Fibroblast of villous mesenchyme (primary cell): ENCODE results near the gene OSGEP. TPM values are rescaled to one million over a fixed set of nuclear protein-coding genes. Genes with fewer than 3 reads are reported as not detected.
A peak's percentile ranks its signal among the peaks of the same experiment; 100 is the strongest.

ENCODE experiments used
- DNase-seq: peaks from one replicate; pipeline ENCODE4 v3.0.0-alpha.2; 2010; ENCODE audit warnings: low read depth
- H3K4me3 ChIP-seq: 2 replicates; pipeline ENCODE4 v1.5.1; 2011; ENCODE audit warnings: low read depth, mild to moderate bottlenecking, low read length
- total RNA-seq: library from RNA; depleted of rRNA; stranded (reverse); fragments of >200 nt; gene quantifications from 2 replicates; pipeline ENCODE4 v1.2.3, GENCODE V29; 2012
- TF ChIP-seq, protein P1 (sequence below): IDR thresholded peaks from 2 replicates; pipeline ENCODE4 v1.5.1; 2012; ENCODE audit warnings: low read depth, mild to moderate bottlenecking, low read length; ENCODE audit not compliant: insufficient read depth

The OSGEP gene
- total RNA-seq, 1 donor = 36.3 TPM

GRCh38 chr14:20494935-20495766, 40.5 kb upstream of the OSGEP start:
- no peak overlapping the region for H3K4me3 ChIP-seq
- TF ChIP-seq, protein P1, sequence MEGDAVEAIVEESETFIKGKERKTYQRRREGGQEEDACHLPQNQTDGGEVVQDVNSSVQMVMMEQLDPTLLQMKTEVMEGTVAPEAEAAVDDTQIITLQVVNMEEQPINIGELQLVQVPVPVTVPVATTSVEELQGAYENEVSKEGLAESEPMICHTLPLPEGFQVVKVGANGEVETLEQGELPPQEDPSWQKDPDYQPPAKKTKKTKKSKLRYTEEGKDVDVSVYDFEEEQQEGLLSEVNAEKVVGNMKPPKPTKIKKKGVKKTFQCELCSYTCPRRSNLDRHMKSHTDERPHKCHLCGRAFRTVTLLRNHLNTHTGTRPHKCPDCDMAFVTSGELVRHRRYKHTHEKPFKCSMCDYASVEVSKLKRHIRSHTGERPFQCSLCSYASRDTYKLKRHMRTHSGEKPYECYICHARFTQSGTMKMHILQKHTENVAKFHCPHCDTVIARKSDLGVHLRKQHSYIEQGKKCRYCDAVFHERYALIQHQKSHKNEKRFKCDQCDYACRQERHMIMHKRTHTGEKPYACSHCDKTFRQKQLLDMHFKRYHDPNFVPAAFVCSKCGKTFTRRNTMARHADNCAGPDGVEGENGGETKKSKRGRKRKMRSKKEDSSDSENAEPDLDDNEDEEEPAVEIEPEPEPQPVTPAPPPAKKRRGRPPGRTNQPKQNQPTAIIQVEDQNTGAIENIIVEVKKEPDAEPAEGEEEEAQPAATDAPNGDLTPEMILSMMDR = no peak
- DNase-seq = peak; percentile 31

DNA sequence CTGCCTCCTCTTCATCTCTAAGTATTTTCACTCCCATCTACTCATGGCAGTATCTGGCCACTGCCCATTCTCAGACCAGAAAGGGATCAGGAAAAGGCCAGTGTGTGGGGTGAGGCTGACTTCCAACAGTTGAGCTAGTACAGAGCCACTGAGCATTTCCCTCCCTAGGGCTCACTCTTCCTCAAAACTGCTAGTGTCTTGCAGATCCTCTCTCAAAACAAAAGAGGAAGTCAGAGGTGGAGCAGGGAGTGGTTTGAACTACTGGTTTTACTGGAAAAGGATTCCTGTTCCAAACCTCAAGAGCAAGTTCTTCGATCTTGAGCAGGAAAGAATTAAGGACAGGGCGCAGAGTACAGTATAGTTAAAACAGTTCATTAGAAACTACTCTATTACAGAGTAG, 39.0 kb upstream of the OSGEP start:
- H3K4me3 ChIP-seq = no peak overlapping the region
- TF ChIP-seq, protein P1 = no peak
- DNase-seq = no peak

DNA sequence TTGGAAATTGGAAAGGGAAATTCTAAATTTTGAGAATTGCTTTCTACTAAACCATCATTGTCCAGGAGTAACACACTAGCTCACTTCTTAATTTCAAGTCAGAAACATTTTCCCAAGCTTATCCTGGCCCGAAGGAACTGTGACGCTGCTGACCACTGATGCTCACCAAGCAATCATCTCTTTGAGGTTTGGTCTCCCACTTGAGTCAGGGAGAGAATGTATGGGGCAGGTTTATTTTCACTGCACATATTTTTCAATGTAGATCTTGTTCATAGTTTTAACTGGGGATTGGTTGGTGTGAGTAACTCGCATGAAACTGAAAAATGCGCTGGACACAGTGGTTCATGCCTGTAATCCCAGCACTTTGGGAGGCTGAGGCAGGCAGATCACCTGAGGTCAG, 37.9 kb upstream of the OSGEP start:
- DNase-seq = no peak
- H3K4me3 ChIP-seq = no peak overlapping the region
- TF ChIP-seq, protein P1 = no peak

GRCh38 chr14:20490563-20490962, 36.0 kb upstream of the OSGEP start:
- TF ChIP-seq, protein P1 = no peak
- DNase-seq = no peak
- no peak overlapping the region for H3K4me3 ChIP-seq

DNA sequence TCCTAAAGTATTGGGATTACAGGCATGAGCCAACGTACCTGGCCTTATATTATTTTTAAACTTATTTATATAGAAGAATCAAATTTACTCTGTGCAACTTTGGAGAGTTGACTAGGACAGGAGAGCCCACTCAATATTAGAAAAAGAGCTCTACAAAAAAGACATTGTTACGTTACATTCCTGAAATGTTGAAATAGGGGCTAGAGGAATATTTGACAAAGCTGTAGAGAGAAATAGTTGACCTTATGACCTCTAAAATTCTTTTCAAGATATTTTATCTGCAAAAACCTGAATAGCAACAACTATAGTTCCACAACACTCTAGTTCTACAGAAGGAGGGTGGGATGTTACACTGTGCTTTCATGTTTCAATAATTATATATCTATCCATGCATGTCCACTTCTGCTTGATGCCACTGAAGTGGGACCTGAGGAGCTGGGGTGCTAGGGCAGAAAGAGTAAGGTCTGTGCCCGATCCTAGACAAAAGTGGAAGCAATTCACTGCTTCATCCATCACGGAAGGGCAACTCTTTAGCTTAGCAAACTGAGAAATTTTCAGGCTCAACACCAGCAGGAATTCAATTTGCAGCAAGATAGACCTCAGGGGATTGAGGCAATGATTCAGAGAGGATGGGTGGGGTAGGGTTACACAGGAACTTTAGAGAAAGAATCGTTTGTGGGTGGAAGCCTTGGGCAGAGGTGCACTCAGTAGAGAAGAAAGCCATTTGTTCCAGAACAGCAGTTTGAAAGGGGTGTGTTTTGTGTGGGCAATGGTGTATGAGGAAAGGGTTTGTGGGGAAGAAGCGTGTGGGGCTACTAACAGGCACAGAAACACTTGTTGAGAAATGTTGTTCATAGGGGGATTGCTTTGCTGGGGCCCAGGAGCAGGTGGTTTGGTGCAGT, 34.7 kb upstream of the OSGEP start:
- no peak for DNase-seq
- H3K4me3 ChIP-seq = no peak overlapping the region
- TF ChIP-seq, protein P1 = no peak

DNA sequence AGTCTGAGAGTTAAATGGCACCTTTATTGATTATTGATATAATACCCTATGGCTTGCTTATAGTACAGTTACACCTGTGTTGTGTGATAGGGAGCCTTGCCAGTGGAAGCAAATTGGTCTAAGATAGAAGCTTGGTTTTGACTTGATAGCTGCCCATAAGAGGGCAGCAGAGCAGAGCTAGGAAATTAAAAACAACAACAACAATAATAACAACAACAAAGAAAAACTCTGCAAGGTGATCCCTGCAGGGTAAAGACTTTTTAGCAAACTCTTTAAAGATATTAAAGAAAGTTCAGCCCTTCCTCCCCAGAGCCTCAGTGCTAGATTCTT, 32.7 kb upstream of the OSGEP start:
- no peak for DNase-seq
- TF ChIP-seq, protein P1 = no peak
- no peak overlapping the region for H3K4me3 ChIP-seq
